Prostate gland (tissue), 2 donors: ENCODE data around the gene PLPP7. TPM values are rescaled to one million over a fixed set of nuclear protein-coding genes. Genes with fewer than 3 reads are reported as not detected.
"Not testable (repeated sequence)": the region's sequence is repeated elsewhere in the genome, so short reads cannot be mapped to it uniquely, and the experiment has no call there.

Source experiments
- DNase-seq: peaks from one replicate; pipeline ENCODE4 v3.0.0-alpha.2; 2019; ENCODE audit warnings: low spot score
- H3K27ac ChIP-seq, 2 donors: fragments of 200-600 bp; sonication (generic); 2 replicates each; pipeline ENCODE4 v1.5.1; 2017 to 2019
- H3K27me3 ChIP-seq: fragments of 200-600 bp; sonication (generic); replicated peaks from 2 replicates; pipeline ENCODE4 v1.5.1; 2019; ENCODE audit not compliant: insufficient read depth
- H3K36me3 ChIP-seq, 2 donors: fragments of 200-600 bp; sonication (generic); 1 replicate in 1 of 2; 2 replicates in 1 of 2; pipeline versions ENCODE4 v1.5.1 to v1.8.1; 2017 to 2019
- H3K4me1 ChIP-seq: fragments of 200-600 bp; sonication (generic); replicated peaks from 2 replicates; pipeline ENCODE4 v1.5.1; 2019
- H3K4me3 ChIP-seq, 2 donors: fragments of 200-600 bp; sonication (generic); 2 replicates each; pipeline ENCODE4 v1.5.1; 2017 to 2019
- H3K9me3 ChIP-seq: fragments of 200-600 bp; sonication (generic); 2 replicates; pipeline ENCODE4 v1.5.1; 2017
- POLR2A ChIP-seq: fragments of 450-650 bp; IDR thresholded peaks from one replicate; pipeline ENCODE4 v1.6.1; 2016; ENCODE audit warnings: antibody characterized with exemption, mild to moderate bottlenecking
- POLR2AphosphoS5 ChIP-seq: sonication (generic); formaldehyde crosslinking; IDR thresholded peaks from one replicate; pipeline ENCODE4 v1.6.1; 2017; ENCODE audit warnings: antibody characterized with exemption
- WGBS: methylation state at CpG from one replicate; pipeline ENCODE4 v1.1.5; 2018; 5-methylcytosine and 5-hydroxymethylcytosine counted together
- intact Hi-C: fragments of 100-400 bp; cut with DNase I; formaldehyde crosslinking; loops from one replicate; pipeline ENCODE4 v1.14.2; 2022
- total RNA-seq, 2 donors: library from RNA; depleted of rRNA; stranded (reverse); fragments of >200 nt; gene quantifications; one replicate each; pipeline ENCODE4 v1.1.0, GENCODE V29; 2016
- TF ChIP-seq, protein P1 (sequence below), 4 experiments: fragments of 200-600 bp in 2 of 4; fragments of 450-650 bp in 2 of 4; sonication (generic) in 2 of 4; IDR thresholded peaks; 1 replicate in 3 of 4; 2 replicates in 1 of 4; pipeline ENCODE4 v1.5.1; 2016 to 2019; ENCODE audit warnings: antibody characterized with exemption in 4 of 4, mild to moderate bottlenecking in 2 of 4, moderate library complexity in 2 of 4

PLPP7 gene
- total RNA-seq, 2 donors from 2014 or later: 2.0 to 32.5 TPM

GRCh38 chr9:131266266-131267229 is 23.0 kb upstream of the PLPP7 start:
- DNase-seq: no peak
- intact Hi-C loops: no loop called here
- 63% methylated on average over 26 of the region's 26 CpGs for WGBS
- Histone ChIP-seq H3K4me3 (no peak overlapping the region), H3K9me3 (no peaks in the 10 kb centered on the region), H3K27me3 (no peaks in the 10 kb centered on the region), H3K27ac (no peak overlapping the region), H3K4me1 (no peaks in the 10 kb centered on the region), H3K36me3 (no peaks in the 10 kb centered on the region)
- no peak for TF ChIP-seq POLR2A
- TF ChIP-seq, protein P1, sequence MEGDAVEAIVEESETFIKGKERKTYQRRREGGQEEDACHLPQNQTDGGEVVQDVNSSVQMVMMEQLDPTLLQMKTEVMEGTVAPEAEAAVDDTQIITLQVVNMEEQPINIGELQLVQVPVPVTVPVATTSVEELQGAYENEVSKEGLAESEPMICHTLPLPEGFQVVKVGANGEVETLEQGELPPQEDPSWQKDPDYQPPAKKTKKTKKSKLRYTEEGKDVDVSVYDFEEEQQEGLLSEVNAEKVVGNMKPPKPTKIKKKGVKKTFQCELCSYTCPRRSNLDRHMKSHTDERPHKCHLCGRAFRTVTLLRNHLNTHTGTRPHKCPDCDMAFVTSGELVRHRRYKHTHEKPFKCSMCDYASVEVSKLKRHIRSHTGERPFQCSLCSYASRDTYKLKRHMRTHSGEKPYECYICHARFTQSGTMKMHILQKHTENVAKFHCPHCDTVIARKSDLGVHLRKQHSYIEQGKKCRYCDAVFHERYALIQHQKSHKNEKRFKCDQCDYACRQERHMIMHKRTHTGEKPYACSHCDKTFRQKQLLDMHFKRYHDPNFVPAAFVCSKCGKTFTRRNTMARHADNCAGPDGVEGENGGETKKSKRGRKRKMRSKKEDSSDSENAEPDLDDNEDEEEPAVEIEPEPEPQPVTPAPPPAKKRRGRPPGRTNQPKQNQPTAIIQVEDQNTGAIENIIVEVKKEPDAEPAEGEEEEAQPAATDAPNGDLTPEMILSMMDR (IDR thresholded peaks at IDR 0.05): no peak
- no peak for TF ChIP-seq POLR2AphosphoS5

DNA sequence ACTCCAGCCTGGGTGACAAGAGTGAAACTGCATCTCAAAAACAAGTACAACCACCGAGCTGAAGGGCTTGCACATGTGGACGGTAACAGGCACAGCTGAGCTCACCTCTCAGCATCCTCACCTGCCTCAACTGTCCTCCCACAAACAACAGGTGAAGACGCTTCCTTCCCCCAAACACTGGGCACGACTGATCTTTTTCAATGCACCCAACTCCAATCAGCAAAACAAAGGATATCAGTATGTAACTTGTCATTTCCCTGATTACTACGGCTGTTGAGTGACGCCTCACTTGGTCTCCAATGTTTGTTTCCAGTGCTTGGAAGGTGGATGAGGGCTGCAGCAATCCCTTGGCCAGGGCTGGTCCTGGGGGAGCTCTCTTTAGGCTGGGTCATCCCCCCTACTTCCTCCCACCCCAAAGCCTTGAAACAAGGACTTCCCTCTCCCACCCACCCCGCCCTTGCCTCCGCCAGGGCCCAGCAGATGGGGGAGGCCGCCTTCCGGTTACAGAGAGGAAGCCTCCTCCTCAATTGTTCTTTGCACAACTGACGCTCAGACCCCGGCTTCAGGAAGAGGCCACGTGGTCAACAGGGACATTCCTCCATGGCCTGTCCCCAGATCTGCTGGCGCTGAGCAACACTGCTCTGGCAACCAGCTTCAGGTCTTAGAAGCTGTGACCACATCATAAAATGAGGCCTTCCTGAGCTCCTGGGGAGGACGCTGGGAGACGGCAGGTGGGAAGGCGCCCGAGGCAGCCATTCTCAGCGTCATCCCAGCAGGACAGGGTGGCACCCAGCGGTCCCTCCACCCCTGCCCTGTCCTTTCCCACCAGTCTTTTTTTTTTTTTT is 19.1 kb upstream of the PLPP7 start:
- Histone ChIP-seq H3K27me3 (no peaks in the 10 kb centered on the region), H3K27ac (no peak overlapping the region), H3K9me3 (no peaks in the 10 kb centered on the region), H3K4me3 (no peak overlapping the region), H3K36me3 (no peaks in the 10 kb centered on the region), H3K4me1 (no peaks in the 10 kb centered on the region)
- 70% methylated on average over 18 of the region's 20 CpGs for WGBS
- no peak for DNase-seq
- TF ChIP-seq, protein P1 (IDR thresholded peaks at IDR 0.05): no peak
- TF ChIP-seq POLR2A (no peak), POLR2AphosphoS5 (no peak)
- intact Hi-C loops: no loop called here

DNA sequence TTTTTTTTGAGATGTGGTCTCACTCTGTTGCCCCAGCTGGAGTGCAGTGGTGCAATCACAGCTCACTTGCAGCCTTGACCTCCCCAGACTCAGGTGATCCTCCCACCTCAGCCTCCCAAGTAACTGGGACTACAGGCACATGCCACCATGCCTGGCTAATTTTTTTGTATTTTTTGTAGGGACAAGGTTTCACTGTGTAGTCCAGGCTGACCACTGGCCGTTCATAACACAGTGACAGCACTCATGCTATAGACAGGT is 18.6 kb upstream of the PLPP7 start:
- 88% methylated on average over 1 of the region's 1 CpG for WGBS
- H3K4me3 ChIP-seq, H3K4me1 ChIP-seq, H3K36me3 ChIP-seq, H3K9me3 ChIP-seq, DNase-seq, H3K27me3 ChIP-seq, intact Hi-C loops, H3K27ac ChIP-seq: not testable (repeated sequence)

DNA sequence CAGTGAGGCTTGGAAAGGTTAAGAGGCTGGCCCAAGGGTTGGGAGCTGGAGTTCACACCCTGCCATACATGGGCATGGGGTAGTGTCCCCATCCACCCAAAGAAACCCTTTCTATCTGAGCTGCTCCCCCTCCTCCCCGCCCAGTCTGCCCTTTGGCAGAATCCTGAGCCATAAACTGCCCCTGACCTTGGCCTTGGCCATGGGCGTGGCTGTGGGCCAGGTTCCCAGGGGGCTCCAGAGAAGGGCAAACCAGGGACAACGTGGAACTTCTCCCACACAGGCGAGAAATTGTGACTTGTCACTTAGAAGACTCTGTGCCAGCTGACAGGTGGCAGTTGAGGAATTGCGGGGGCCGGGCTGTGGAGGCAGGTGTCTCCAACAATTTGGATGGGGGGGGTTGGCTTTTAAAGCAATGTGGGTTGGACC is 18.0 kb upstream of the PLPP7 start:
- no peaks in the 10 kb centered on the region for H3K36me3 ChIP-seq
- H3K27ac ChIP-seq: no peak overlapping the region
- intact Hi-C loops: no loop called here
- H3K4me3 ChIP-seq: no peak overlapping the region
- 79% methylated on average over 6 of the region's 6 CpGs for WGBS
- H3K27me3 ChIP-seq: no peaks in the 10 kb centered on the region
- no peak for TF ChIP-seq POLR2AphosphoS5
- TF ChIP-seq, protein P1 (IDR thresholded peaks at IDR 0.05): no peak
- TF ChIP-seq POLR2A: no peak
- no peak for DNase-seq
- H3K4me1 ChIP-seq: no peaks in the 10 kb centered on the region
- no peaks in the 10 kb centered on the region for H3K9me3 ChIP-seq

DNA sequence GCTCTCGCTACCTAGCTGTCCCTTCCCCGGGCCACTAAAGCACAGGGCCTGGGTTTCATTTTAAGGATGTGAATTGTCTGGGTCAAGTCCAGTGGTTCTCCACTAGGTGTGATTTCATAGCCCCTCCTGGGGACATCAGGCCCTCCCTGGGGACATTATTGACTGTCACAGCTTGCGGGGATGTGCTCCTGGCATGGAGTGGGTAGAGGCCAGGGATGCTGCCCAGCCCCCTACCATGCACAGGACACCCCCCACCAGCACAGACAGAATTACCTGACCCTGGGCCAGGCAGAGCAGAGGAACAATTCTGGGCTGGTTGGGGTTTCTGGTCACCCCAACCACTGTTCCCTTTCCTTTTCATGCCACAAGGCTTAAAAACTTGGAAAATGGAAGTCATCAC is 17.3 kb upstream of the PLPP7 start:
- intact Hi-C loops: no loop called here
- no peaks in the 10 kb centered on the region for H3K27me3 ChIP-seq

More for the DNA sequence above, 17.3 kb upstream of the PLPP7 start:
- Histone ChIP-seq H3K9me3 (no peaks in the 10 kb centered on the region), H3K4me1 (no peaks in the 10 kb centered on the region), H3K36me3 (no peaks in the 10 kb centered on the region), H3K4me3 (no peak overlapping the region), H3K27ac (no peak overlapping the region)
- 89% methylated on average over 3 of the region's 3 CpGs for WGBS
- DNase-seq: no peak
- TF ChIP-seq, protein P1 (IDR thresholded peaks at IDR 0.05): no peak
- TF ChIP-seq POLR2AphosphoS5 (no peak), POLR2A (no peak)
